Liver (tissue), 9 donors: ENCODE data around the gene CRACR2B. TPM values are rescaled to one million over a fixed set of nuclear protein-coding genes. Genes with fewer than 3 reads are reported as not detected.
A peak's percentile ranks its signal among the peaks of the same experiment; 100 is the strongest.

Experiments
- DNase-seq: peaks from one replicate; pipeline ENCODE4 v3.0.0-alpha.2; 2017; ENCODE audit warnings: low spot score
- H3K27ac ChIP-seq, 2 donors: one replicate each; pipeline ENCODE4 v1.7.0; 2013; ENCODE audit warnings: inconsistent platforms in 2 of 2, low read length in 2 of 2, control low read depth in 1 of 2, low read depth in 1 of 2, mild to moderate bottlenecking in 1 of 2
- H3K27me3 ChIP-seq, 4 donors: one replicate each; pipeline versions ENCODE4 v1.6.1 to v1.7.0; 2013; ENCODE audit warnings: low read length in 3 of 4, inconsistent platforms in 1 of 4, mild to moderate bottlenecking in 1 of 4, moderate library complexity in 1 of 4; ENCODE audit not compliant: control insufficient read depth in 4 of 4, insufficient read depth in 4 of 4
- H3K36me3 ChIP-seq, 4 donors: one replicate each; pipeline versions ENCODE4 v1.6.1 to v1.7.0; 2013; ENCODE audit warnings: low read length in 3 of 4, mild to moderate bottlenecking in 3 of 4, low read depth in 1 of 4, moderate library complexity in 1 of 4; ENCODE audit not compliant: control insufficient read depth in 4 of 4, insufficient read depth in 3 of 4
- H3K4me1 ChIP-seq, 4 donors: one replicate each; pipeline versions ENCODE4 v1.6.1 to v1.7.0; 2013; ENCODE audit warnings: low read length in 3 of 4, mild to moderate bottlenecking in 3 of 4, moderate library complexity in 1 of 4; ENCODE audit not compliant: control insufficient read depth in 4 of 4, insufficient read depth in 4 of 4
- H3K4me3 ChIP-seq, 3 donors: one replicate each; pipeline versions ENCODE4 v1.6.1 to v1.7.0; 2013; ENCODE audit warnings: low read length in 3 of 3, control low read depth in 1 of 3, low read depth in 1 of 3, mild to moderate bottlenecking in 1 of 3
- H3K9ac ChIP-seq, 2 donors: one replicate each; pipeline ENCODE4 v1.7.0; 2013; ENCODE audit warnings: low read length in 2 of 2, mild to moderate bottlenecking in 2 of 2, moderate library complexity in 2 of 2, control low read depth in 1 of 2, low read depth in 1 of 2
- H3K9me3 ChIP-seq, 4 donors: one replicate each; pipeline versions ENCODE4 v1.6.1 to v1.7.0; 2013; ENCODE audit warnings: low read length in 3 of 4; ENCODE audit not compliant: control insufficient read depth in 4 of 4
- EGR1 ChIP-seq, 2 donors: IDR thresholded peaks; 2 replicates each; pipeline ENCODE4 v1.6.1; 2016 to 2018; ENCODE audit warnings: antibody characterized with exemption in 2 of 2, low read depth in 2 of 2
- FOXA1 ChIP-seq: IDR thresholded peaks from 2 replicates; pipeline ENCODE4 v1.6.1; 2016; ENCODE audit warnings: antibody characterized with exemption
- FOXA2 ChIP-seq: IDR thresholded peaks from 2 replicates; pipeline ENCODE4 v1.6.1; 2016; ENCODE audit warnings: antibody characterized with exemption
- GABPA ChIP-seq, 2 donors: IDR thresholded peaks in 1 of 2; conservative IDR thresholded peaks in 1 of 2; 2 replicates each; pipeline ENCODE4 v1.6.1; 2016; ENCODE audit warnings: antibody characterized with exemption in 2 of 2, mild to moderate bottlenecking in 1 of 2, moderate library complexity in 1 of 2
- HNF4A ChIP-seq, 2 donors: conservative IDR thresholded peaks; 2 replicates each; pipeline ENCODE4 v1.6.1; 2016; ENCODE audit warnings: antibody characterized with exemption in 2 of 2, mild to moderate bottlenecking in 2 of 2
- HNF4G ChIP-seq: IDR thresholded peaks from 2 replicates; pipeline ENCODE4 v1.6.1; 2016; ENCODE audit warnings: antibody characterized with exemption
- JUND ChIP-seq, 2 donors: IDR thresholded peaks; 2 replicates each; pipeline ENCODE4 v1.6.1; 2016; ENCODE audit warnings: antibody characterized with exemption in 2 of 2
- NR2F2 ChIP-seq: IDR thresholded peaks from 2 replicates; pipeline ENCODE4 v1.6.1; 2016; ENCODE audit warnings: antibody characterized with exemption
- RAD21 ChIP-seq, 2 donors: IDR thresholded peaks; 2 replicates each; pipeline ENCODE4 v1.6.1; 2016; ENCODE audit warnings: antibody characterized with exemption in 2 of 2, mild to moderate bottlenecking in 2 of 2
- RXRA ChIP-seq, 2 donors: IDR thresholded peaks; 2 replicates each; pipeline ENCODE4 v1.6.1; 2017 to 2018; ENCODE audit warnings: antibody characterized with exemption in 2 of 2, mild to moderate bottlenecking in 1 of 2
- SP1 ChIP-seq: IDR thresholded peaks from 2 replicates; pipeline ENCODE4 v1.6.1; 2018; ENCODE audit warnings: antibody characterized with exemption, mild to moderate bottlenecking
- TAF1 ChIP-seq: conservative IDR thresholded peaks from 2 replicates; pipeline ENCODE4 v1.6.1; 2016; ENCODE audit warnings: antibody characterized with exemption, mild to moderate bottlenecking
- YY1 ChIP-seq: IDR thresholded peaks from 2 replicates; pipeline ENCODE4 v1.6.1; 2016; ENCODE audit warnings: antibody characterized with exemption, mild to moderate bottlenecking
- WGBS: extraction: QIAGEN DNeasy Blood & Tissue Kit; methylation state at CpG from one replicate; pipeline ENCODE4 v1.1.7; 2013; 5-methylcytosine and 5-hydroxymethylcytosine counted together
- polyA plus RNA-seq, 2 donors: library from polyadenylated mRNA; stranded (reverse) in 1 of 2; unstranded in 1 of 2; fragments of 200-250 nt in 1 of 2; fragments of >200 nt in 1 of 2; fragmentation: Nextera tagmentation in 1 of 2; extraction: Ambion mirVana in 1 of 2; gene quantifications; one replicate each; pipeline versions ENCODE4 v1.2.1 to v1.2.3, GENCODE V29; 2013 to 2015
- total RNA-seq, 2 donors: library from RNA; depleted of rRNA; stranded (reverse); fragments of >200 nt; gene quantifications; one replicate each; pipeline ENCODE4 v1.2.3, GENCODE V29; 2014
- TF ChIP-seq, protein P1 (sequence below): IDR thresholded peaks from 2 replicates; pipeline ENCODE4 v1.6.1; 2016; ENCODE audit warnings: antibody characterized with exemption
- TF ChIP-seq, protein P2 (sequence below): IDR thresholded peaks from 2 replicates; pipeline ENCODE4 v1.6.1; 2016; ENCODE audit warnings: antibody characterized with exemption, mild to moderate bottlenecking
- TF ChIP-seq, protein P3 (sequence below): IDR thresholded peaks from 2 replicates; pipeline ENCODE4 v1.6.1; 2016; ENCODE audit warnings: antibody characterized with exemption
- TF ChIP-seq, protein P4 (sequence below): fragments of 150-350 bp; IDR thresholded peaks from 2 replicates; pipeline ENCODE4 v1.5.1; 2017; ENCODE audit warnings: improper control_type of control experiment, low read depth, low read length; ENCODE audit not compliant: missing input control
- TF ChIP-seq, protein P5 (sequence below): IDR thresholded peaks from 2 replicates; pipeline ENCODE4 v1.6.1; 2016; ENCODE audit warnings: antibody characterized with exemption
- donor health status: healthy.
- donor health status: healthy.
- donor health status: healthy.
- donor health status: healthy.
- donor health status: healthy.

The CRACR2B gene
- total and polyA plus RNA-seq, 4 donors, result 0.14 to 2.9 (median 2.2) TPM

DNA sequence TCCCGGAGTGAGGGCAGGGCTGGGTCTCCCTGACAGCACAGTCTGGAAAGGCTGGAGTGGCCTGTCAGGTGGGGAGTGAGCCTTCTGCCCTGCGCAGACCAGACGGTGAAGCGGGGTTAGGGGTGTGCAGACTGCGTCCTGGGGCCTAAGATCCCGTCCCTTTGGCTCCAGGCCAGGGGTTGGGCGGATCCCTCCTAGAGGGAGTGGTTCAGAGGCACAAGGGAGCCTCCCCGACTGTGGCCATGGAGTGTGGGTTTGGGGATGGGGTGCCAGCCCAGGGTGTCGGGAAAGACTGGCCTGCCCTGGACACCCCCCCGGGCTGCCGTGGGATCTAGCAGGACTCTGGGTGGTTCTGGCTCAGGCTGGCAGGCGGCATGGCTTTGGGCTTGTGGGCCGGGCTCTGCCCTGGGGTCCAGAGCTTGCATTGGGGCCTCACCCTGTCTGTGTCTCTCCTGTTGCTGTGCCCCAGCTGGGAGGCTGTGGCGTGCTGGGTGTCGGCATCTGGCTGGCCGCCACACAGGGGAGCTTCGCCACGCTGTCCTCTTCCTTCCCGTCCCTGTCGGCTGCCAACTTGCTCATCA lies 34.5 kb downstream of the CRACR2B start:
- no peaks in the 10 kb centered on the region for H3K27me3 ChIP-seq
- H3K36me3 ChIP-seq, result peaks cover 0 to 5% (median under 1%) of the 10 kb centered on the region in 4 donors
- peaks cover 0 to 7% (median 3%) of the 10 kb centered on the region in 4 donors for H3K4me1 ChIP-seq
- TF ChIP-seq, protein P1, sequence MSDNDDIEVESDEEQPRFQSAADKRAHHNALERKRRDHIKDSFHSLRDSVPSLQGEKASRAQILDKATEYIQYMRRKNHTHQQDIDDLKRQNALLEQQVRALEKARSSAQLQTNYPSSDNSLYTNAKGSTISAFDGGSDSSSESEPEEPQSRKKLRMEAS, result no peak
- no peak for TF ChIP-seq RAD21 (IDR thresholded peaks at IDR 0.05)
- TF ChIP-seq GABPA (IDR thresholded peaks at IDR 0.05 in 1 of 2, conservative IDR thresholded peaks at IDR 0.05 in 1 of 2), result no peak
- TF ChIP-seq, protein P2, sequence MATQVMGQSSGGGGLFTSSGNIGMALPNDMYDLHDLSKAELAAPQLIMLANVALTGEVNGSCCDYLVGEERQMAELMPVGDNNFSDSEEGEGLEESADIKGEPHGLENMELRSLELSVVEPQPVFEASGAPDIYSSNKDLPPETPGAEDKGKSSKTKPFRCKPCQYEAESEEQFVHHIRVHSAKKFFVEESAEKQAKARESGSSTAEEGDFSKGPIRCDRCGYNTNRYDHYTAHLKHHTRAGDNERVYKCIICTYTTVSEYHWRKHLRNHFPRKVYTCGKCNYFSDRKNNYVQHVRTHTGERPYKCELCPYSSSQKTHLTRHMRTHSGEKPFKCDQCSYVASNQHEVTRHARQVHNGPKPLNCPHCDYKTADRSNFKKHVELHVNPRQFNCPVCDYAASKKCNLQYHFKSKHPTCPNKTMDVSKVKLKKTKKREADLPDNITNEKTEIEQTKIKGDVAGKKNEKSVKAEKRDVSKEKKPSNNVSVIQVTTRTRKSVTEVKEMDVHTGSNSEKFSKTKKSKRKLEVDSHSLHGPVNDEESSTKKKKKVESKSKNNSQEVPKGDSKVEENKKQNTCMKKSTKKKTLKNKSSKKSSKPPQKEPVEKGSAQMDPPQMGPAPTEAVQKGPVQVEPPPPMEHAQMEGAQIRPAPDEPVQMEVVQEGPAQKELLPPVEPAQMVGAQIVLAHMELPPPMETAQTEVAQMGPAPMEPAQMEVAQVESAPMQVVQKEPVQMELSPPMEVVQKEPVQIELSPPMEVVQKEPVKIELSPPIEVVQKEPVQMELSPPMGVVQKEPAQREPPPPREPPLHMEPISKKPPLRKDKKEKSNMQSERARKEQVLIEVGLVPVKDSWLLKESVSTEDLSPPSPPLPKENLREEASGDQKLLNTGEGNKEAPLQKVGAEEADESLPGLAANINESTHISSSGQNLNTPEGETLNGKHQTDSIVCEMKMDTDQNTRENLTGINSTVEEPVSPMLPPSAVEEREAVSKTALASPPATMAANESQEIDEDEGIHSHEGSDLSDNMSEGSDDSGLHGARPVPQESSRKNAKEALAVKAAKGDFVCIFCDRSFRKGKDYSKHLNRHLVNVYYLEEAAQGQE, result no peak
- TF ChIP-seq NR2F2, result no peak
- TF ChIP-seq SP1, result no peak
- TF ChIP-seq FOXA1, result no peak
- no peak for TF ChIP-seq YY1
- TF ChIP-seq, protein P3, sequence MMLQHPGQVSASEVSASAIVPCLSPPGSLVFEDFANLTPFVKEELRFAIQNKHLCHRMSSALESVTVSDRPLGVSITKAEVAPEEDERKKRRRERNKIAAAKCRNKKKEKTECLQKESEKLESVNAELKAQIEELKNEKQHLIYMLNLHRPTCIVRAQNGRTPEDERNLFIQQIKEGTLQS, result no peak
- TF ChIP-seq, protein P4, sequence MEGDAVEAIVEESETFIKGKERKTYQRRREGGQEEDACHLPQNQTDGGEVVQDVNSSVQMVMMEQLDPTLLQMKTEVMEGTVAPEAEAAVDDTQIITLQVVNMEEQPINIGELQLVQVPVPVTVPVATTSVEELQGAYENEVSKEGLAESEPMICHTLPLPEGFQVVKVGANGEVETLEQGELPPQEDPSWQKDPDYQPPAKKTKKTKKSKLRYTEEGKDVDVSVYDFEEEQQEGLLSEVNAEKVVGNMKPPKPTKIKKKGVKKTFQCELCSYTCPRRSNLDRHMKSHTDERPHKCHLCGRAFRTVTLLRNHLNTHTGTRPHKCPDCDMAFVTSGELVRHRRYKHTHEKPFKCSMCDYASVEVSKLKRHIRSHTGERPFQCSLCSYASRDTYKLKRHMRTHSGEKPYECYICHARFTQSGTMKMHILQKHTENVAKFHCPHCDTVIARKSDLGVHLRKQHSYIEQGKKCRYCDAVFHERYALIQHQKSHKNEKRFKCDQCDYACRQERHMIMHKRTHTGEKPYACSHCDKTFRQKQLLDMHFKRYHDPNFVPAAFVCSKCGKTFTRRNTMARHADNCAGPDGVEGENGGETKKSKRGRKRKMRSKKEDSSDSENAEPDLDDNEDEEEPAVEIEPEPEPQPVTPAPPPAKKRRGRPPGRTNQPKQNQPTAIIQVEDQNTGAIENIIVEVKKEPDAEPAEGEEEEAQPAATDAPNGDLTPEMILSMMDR, result no peak
- no peak for TF ChIP-seq JUND (IDR thresholded peaks at IDR 0.05)
- TF ChIP-seq RXRA (IDR thresholded peaks at IDR 0.05), result no peak
- TF ChIP-seq FOXA2, result no peak
- no peak for TF ChIP-seq EGR1 (IDR thresholded peaks at IDR 0.05; ENCODE audit: low read depth in 2 of 2)
- no peak for TF ChIP-seq TAF1
- TF ChIP-seq HNF4G, result no peak
- TF ChIP-seq, protein P5, sequence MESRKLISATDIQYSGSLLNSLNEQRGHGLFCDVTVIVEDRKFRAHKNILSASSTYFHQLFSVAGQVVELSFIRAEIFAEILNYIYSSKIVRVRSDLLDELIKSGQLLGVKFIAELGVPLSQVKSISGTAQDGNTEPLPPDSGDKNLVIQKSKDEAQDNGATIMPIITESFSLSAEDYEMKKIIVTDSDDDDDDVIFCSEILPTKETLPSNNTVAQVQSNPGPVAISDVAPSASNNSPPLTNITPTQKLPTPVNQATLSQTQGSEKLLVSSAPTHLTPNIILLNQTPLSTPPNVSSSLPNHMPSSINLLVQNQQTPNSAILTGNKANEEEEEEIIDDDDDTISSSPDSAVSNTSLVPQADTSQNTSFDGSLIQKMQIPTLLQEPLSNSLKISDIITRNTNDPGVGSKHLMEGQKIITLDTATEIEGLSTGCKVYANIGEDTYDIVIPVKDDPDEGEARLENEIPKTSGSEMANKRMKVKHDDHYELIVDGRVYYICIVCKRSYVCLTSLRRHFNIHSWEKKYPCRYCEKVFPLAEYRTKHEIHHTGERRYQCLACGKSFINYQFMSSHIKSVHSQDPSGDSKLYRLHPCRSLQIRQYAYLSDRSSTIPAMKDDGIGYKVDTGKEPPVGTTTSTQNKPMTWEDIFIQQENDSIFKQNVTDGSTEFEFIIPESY, result no peak
- no peak for TF ChIP-seq HNF4A (conservative IDR thresholded peaks at IDR 0.05)
- no peak overlapping the region for H3K9ac ChIP-seq
- H3K27ac ChIP-seq, result no peak overlapping the region
- DNase-seq, result peak; percentile 90
- H3K9me3 ChIP-seq, result no peaks in the 10 kb centered on the region
- no peak overlapping the region for H3K4me3 ChIP-seq
- 68% methylated on average over 20 of the region's 20 CpGs for WGBS
